GM12872 (cell line): ENCODE results near the gene LIMCH1.

Source experiments
- TF ChIP-seq, protein P1 (sequence below): IDR thresholded peaks from 3 replicates; pipeline ENCODE4 v1.5.1; 2011; ENCODE audit warnings: low read depth, mild to moderate bottlenecking, low read length, moderate library complexity; ENCODE audit not compliant: insufficient read depth

The LIMCH1 gene

GRCh38 chr4:41517121-41517520 is 20.8 kb upstream of the LIMCH1 start:
- TF ChIP-seq, protein P1, sequence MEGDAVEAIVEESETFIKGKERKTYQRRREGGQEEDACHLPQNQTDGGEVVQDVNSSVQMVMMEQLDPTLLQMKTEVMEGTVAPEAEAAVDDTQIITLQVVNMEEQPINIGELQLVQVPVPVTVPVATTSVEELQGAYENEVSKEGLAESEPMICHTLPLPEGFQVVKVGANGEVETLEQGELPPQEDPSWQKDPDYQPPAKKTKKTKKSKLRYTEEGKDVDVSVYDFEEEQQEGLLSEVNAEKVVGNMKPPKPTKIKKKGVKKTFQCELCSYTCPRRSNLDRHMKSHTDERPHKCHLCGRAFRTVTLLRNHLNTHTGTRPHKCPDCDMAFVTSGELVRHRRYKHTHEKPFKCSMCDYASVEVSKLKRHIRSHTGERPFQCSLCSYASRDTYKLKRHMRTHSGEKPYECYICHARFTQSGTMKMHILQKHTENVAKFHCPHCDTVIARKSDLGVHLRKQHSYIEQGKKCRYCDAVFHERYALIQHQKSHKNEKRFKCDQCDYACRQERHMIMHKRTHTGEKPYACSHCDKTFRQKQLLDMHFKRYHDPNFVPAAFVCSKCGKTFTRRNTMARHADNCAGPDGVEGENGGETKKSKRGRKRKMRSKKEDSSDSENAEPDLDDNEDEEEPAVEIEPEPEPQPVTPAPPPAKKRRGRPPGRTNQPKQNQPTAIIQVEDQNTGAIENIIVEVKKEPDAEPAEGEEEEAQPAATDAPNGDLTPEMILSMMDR = no peak

- TF ChIP-seq, protein P1 = no peak
Observed at GRCh38 chr4:41517747-41518146, 20.2 kb upstream of the LIMCH1 start.

- TF ChIP-seq, protein P1 = no peak
Observed at GRCh38 chr4:41524425-41524824, 13.5 kb upstream of the LIMCH1 start.

DNA sequence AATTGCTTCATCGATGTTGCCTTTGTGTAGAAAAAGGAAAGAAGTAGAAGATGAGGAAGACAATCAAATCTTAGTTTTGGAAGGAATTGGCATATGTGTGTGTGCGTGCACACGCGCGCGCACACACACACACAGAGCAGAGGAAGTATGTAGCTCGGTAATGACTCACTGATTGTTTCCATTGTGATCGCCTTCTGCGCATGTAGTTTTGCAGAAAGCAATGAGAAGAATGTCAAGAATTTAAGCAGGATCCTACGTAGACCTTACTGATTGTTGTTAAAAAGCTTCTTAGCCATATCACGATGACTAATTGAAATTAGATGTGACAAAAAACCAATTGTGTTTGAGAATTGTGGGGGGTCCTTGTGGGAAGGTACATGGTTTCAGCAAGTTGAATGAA is 12.8 kb upstream of the LIMCH1 start:
- TF ChIP-seq, protein P1 = no peak

DNA sequence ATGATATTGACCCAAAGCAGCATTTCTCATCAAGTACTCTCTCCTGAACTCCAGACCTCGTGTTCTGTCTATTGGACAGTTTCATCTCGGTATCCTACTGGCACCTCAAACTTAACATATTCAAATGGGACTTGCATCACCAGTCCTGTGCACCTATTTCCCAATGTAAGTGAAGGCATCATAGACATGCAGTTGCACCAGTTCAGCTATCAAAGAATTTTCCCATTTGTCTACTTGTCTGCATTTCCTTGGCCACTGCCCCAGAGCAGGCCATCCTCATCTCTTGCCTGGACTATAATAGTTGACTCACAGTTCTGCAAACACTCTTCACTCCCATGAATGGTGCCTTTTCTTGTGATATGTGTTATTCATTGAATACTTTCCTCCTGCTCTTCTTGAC is 11.3 kb upstream of the LIMCH1 start:
- TF ChIP-seq, protein P1 = no peak

- TF ChIP-seq, protein P1 = no peak
Observed at GRCh38 chr4:41528512-41529205, 9.3 kb upstream of the LIMCH1 start.

GRCh38 chr4:41530741-41531140 is 7.2 kb upstream of the LIMCH1 start:
- TF ChIP-seq, protein P1 = no peak

- TF ChIP-seq, protein P1 = no peak
Observed at GRCh38 chr4:41532336-41532735, 5.6 kb upstream of the LIMCH1 start.
